ENCODE results near the gene IL12RB2.

IL12RB2 gene

GRCh38 chr1:67313934-67314671 is 6.4 kb downstream of the IL12RB2 start:
- no peak for DNase-seq

- no peak for DNase-seq
Observed at GRCh38 chr1:67314696-67315095, 7.0 kb downstream of the IL12RB2 start.

GRCh38 chr1:67316180-67316902 is 8.7 kb downstream of the IL12RB2 start:
- no peak for DNase-seq

GRCh38 chr1:67316918-67317317 is 9.2 kb downstream of the IL12RB2 start:
- no peak for DNase-seq

- no peak for DNase-seq
Observed at GRCh38 chr1:67317803-67318202, 10.1 kb downstream of the IL12RB2 start.

GRCh38 chr1:67322442-67322841 is 14.8 kb downstream of the IL12RB2 start:
- no peak for DNase-seq

GRCh38 chr1:67323087-67323486 is 15.4 kb downstream of the IL12RB2 start:
- no peak for DNase-seq

- DNase-seq = no peak
Observed at GRCh38 chr1:67324068-67324467, 16.4 kb downstream of the IL12RB2 start.

GRCh38 chr1:67327864-67328466 is 20.3 kb downstream of the IL12RB2 start:
- DNase-seq = no peak

- DNase-seq = no peak
Observed at GRCh38 chr1:67332653-67333529, 25.2 kb downstream of the IL12RB2 start.

GRCh38 chr1:67333603-67334002 is 25.9 kb downstream of the IL12RB2 start:
- no peak for DNase-seq

- no peak for DNase-seq
Observed at GRCh38 chr1:67335411-67335810, 27.7 kb downstream of the IL12RB2 start.

- no peak for DNase-seq
Observed at GRCh38 chr1:67336157-67336556, 28.5 kb downstream of the IL12RB2 start.

- no peak for DNase-seq
Observed at GRCh38 chr1:67336783-67337182, 29.1 kb downstream of the IL12RB2 start.

GRCh38 chr1:67338642-67339041 is 31.0 kb downstream of the IL12RB2 start:
- DNase-seq = no peak

- DNase-seq = no peak
Observed at GRCh38 chr1:67339623-67340343, 32.1 kb downstream of the IL12RB2 start.

GRCh38 chr1:67342076-67342890 is 34.6 kb downstream of the IL12RB2 start:
- DNase-seq = no peak

GRCh38 chr1:67345556-67345955 is 37.9 kb downstream of the IL12RB2 start:
- DNase-seq = no peak

- DNase-seq = no peak
Observed at GRCh38 chr1:67346982-67347381, 39.3 kb downstream of the IL12RB2 start.

GRCh38 chr1:67347688-67348472 is 40.2 kb downstream of the IL12RB2 start:
- DNase-seq = peak; percentile 28

Measured in NCI-H1092 treated with DMSO at 0.1 percent for 48 hours (cell line).